Measurements from ENCODE around the gene MPIG6B. TPM values are rescaled to one million over a fixed set of nuclear protein-coding genes. Genes with fewer than 3 reads are reported as not detected.
"Not testable (repeated sequence)": the region's sequence is repeated elsewhere in the genome, so short reads cannot be mapped to it uniquely, and the experiment has no call there.

Gene MPIG6B
- polyA plus RNA-seq, 2 donors, result 0.49 to 0.88 TPM

- 81 to 85% methylated on average over 5 of the region's 5 CpGs for WGBS, 2 donors
- Histone ChIP-seq H3K9me3 (ENCODE audit: control insufficient read depth in 2 of 2, insufficient read depth in 1 of 2, low read depth in 1 of 2, low read length in 1 of 2) (no peaks in the 10 kb centered on the region), H3K4me3 (ENCODE audit: low read depth in 1 of 2, low read length in 2 of 2) (no peak overlapping the region)
These were observed 22.3 kb upstream of the MPIG6B start for GRCh38 chr6:31700740-31701401.

DNA sequence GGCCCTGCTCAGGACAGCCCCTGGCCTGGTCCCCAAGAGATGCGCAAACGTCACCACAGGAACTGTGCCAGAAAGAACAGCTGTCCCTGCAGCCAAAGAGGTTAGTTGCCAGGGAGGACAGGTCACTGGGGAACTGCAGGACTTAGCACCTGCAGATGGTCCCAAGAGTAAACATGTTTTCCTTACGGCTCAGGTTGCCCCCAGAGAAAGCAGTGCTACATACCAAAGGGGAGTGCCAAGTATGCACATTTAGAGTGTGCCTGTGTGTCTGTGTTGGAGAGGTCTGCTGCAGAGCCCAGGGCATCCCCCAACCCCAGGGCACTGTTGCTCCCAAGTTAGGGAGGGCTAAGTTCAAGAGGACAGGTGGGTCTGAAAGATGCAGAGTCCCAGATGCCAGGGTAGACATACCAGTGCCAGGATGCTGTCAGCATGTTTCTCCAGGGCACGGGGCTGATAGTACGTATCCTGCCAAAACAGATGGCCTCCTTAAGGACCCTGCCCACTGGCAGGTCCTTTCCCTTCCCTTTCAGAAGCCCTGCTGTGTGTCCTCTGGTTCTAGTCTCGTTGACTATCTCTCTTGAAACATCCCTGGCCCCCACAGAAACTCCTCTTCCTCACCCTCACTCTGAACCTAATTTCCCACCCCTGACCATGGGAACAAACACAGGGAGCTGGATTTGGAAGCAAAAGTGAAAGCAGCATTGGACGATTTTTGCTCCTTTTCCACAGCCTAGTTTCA lies 21.3 kb upstream of the MPIG6B start:
- H3K36me3 ChIP-seq (ENCODE audit: control insufficient read depth in 2 of 2, insufficient read depth in 2 of 2, low read length in 1 of 2), result peaks cover 0 to 10% of the 10 kb centered on the region in 2 donors
- no peaks in the 10 kb centered on the region for H3K27me3 ChIP-seq (ENCODE audit: control insufficient read depth in 1 of 2, insufficient read depth in 2 of 2, low read length in 2 of 2)
- 22 to 24% methylated on average over 7 of the region's 7 CpGs for WGBS, 2 donors
- H3K27ac ChIP-seq (ENCODE audit: low read depth in 2 of 2, low read length in 1 of 2), result peak overlapping the region; percentile 43 to 100
- peak overlapping the region; percentile 84 to 93 for H3K4me3 ChIP-seq (ENCODE audit: low read depth in 1 of 2, low read length in 2 of 2)
- no peaks in the 10 kb centered on the region for H3K9me3 ChIP-seq (ENCODE audit: control insufficient read depth in 2 of 2, insufficient read depth in 1 of 2, low read depth in 1 of 2, low read length in 1 of 2)
- peaks cover 6 to 7% of the 10 kb centered on the region in 2 donors for H3K4me1 ChIP-seq (ENCODE audit: control insufficient read depth in 2 of 2, insufficient read depth in 2 of 2, low read length in 1 of 2)

More at GRCh38 chr6:31700740-31701401, 22.3 kb upstream of the MPIG6B start:
- H3K27ac ChIP-seq (ENCODE audit: low read depth in 2 of 2, low read length in 1 of 2), result no peak overlapping the region
- peaks cover 3 to 13% of the 10 kb centered on the region in 2 donors for H3K36me3 ChIP-seq (ENCODE audit: control insufficient read depth in 2 of 2, insufficient read depth in 2 of 2, low read length in 1 of 2)
- no peaks in the 10 kb centered on the region for H3K27me3 ChIP-seq (ENCODE audit: control insufficient read depth in 1 of 2, insufficient read depth in 2 of 2, low read length in 2 of 2)
- H3K4me1 ChIP-seq (ENCODE audit: control insufficient read depth in 2 of 2, insufficient read depth in 2 of 2, low read length in 1 of 2), result peaks cover 6 to 7% of the 10 kb centered on the region in 2 donors

DNA sequence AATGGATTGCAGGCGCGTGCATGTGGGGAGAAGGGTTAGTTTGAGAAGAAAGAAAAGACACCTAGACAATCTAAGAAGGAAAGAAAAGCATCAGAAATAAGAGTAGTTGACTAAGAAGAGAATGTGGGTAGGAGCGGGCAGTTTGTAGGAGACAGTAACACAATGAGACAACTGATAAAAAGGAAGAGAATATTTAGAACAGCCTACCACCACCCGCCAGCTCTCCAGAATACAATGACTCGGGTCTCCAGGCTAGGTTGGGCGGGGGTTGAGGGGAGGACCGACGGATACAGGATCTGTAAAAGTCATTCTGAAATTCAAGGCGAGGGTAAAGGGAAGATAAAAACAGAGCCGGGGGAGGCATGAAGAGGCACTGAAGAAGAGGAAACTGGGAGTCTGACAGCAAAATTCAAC lies 20.8 kb upstream of the MPIG6B start:
- Histone ChIP-seq H3K4me1 (ENCODE audit: control insufficient read depth in 2 of 2, insufficient read depth in 2 of 2, low read length in 1 of 2) (peaks cover 6 to 7% of the 10 kb centered on the region in 2 donors), H3K36me3 (ENCODE audit: control insufficient read depth in 2 of 2, insufficient read depth in 2 of 2, low read length in 1 of 2) (peaks cover 0 to 7% of the 10 kb centered on the region in 2 donors), H3K27ac (ENCODE audit: low read depth in 2 of 2, low read length in 1 of 2) (peak overlapping the region; percentile 100), H3K9me3 (ENCODE audit: control insufficient read depth in 2 of 2, insufficient read depth in 1 of 2, low read depth in 1 of 2, low read length in 1 of 2) (no peaks in the 10 kb centered on the region), H3K4me3 (ENCODE audit: low read depth in 1 of 2, low read length in 2 of 2) (peak overlapping the region; percentile 84 to 93), H3K27me3 (ENCODE audit: control insufficient read depth in 1 of 2, insufficient read depth in 2 of 2, low read length in 2 of 2) (no peaks in the 10 kb centered on the region)
- 0 to 1% methylated on average over 10 of the region's 10 CpGs for WGBS, 2 donors

DNA sequence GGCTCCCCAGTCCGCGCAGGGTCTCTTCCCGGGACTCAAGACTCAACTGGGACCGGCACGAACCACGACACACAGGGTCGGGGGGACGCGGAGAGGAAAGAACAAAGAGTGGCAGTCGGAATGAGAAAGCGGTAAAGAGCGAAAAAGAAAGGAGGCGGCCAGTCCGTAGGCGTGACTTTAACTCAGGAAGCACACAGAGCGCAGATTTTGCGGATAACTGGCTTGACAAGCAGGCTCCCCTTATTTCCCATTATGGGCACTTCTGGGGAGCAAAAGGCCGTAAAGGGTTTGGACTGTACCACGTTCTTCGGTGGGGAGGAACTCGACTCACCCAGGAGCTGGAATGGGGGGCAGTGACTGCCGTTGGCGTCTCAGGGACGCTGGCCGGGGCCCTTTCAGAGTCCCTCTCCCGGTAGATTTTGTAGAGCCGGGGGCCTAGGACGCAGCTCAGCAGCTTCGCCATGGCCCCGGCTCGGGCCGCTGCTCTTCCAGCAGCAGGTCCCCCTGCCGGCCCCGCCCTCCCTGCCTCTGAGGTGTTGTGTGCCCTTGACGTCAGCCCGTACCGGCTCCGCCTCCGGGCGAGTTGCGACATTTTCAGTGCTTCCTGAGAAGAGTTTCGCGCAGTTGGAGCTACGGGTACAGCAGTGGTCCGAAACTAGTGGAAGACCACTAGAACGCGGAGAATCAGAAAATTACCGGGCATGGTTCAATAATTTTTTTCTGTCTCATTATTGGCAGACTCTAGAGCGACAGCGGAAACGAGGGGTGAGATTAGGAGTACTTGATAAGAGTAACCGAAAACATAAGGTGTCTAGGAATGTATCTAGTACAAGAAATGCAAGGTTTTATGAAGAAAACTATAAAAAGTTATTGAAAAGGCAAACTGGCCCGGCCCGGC lies 20.1 kb upstream of the MPIG6B start, which contains the start of gene ABHD16A:
Gene ABHD16A, minus strand, starts transcription at position 506 of the 898 bp plus-strand sequence. Its CDS starts 43 bp downstream, at position 463.
- peak within 1 kb of the TSS; percentile 84 to 93 for H3K4me3 ChIP-seq (ENCODE audit: low read depth in 1 of 2, low read length in 2 of 2)
- peak within 1 kb of the TSS; percentile 100 for H3K27ac ChIP-seq (ENCODE audit: low read depth in 2 of 2, low read length in 1 of 2)
- 0 to 1% methylated on average over 54 of the region's 54 CpGs for WGBS, 2 donors
- H3K36me3 ChIP-seq (ENCODE audit: control insufficient read depth in 2 of 2, insufficient read depth in 2 of 2, low read length in 1 of 2), result peaks cover 0 to 7% of the 10 kb centered on the region in 2 donors
- H3K9me3 ChIP-seq (ENCODE audit: control insufficient read depth in 2 of 2, insufficient read depth in 1 of 2, low read depth in 1 of 2, low read length in 1 of 2), result no peaks in the 10 kb centered on the region
- no peaks in the 10 kb centered on the region for H3K27me3 ChIP-seq (ENCODE audit: control insufficient read depth in 1 of 2, insufficient read depth in 2 of 2, low read length in 2 of 2)
- peaks cover 6 to 7% of the 10 kb centered on the region in 2 donors for H3K4me1 ChIP-seq (ENCODE audit: control insufficient read depth in 2 of 2, insufficient read depth in 2 of 2, low read length in 1 of 2)

GRCh38 chr6:31705931-31706330 lies 17.2 kb upstream of the MPIG6B start:
- no peak overlapping the region for H3K4me3 ChIP-seq (ENCODE audit: low read depth in 1 of 2, low read length in 2 of 2)
- H3K27ac ChIP-seq (ENCODE audit: low read depth in 2 of 2, low read length in 1 of 2), result no peak overlapping the region
- H3K27me3 ChIP-seq (ENCODE audit: control insufficient read depth in 1 of 2, insufficient read depth in 2 of 2, low read length in 2 of 2), result no peaks in the 10 kb centered on the region
- 88 to 89% methylated on average over 6 of the region's 6 CpGs for WGBS, 2 donors
- peaks cover 0 to under 1% of the 10 kb centered on the region in 2 donors for H3K36me3 ChIP-seq (ENCODE audit: control insufficient read depth in 2 of 2, insufficient read depth in 2 of 2, low read length in 1 of 2)
- no peaks in the 10 kb centered on the region for H3K9me3 ChIP-seq (ENCODE audit: control insufficient read depth in 2 of 2, insufficient read depth in 1 of 2, low read depth in 1 of 2, low read length in 1 of 2)
- H3K4me1 ChIP-seq (ENCODE audit: control insufficient read depth in 2 of 2, insufficient read depth in 2 of 2, low read length in 1 of 2), result peaks cover 6 to 7% of the 10 kb centered on the region in 2 donors

DNA sequence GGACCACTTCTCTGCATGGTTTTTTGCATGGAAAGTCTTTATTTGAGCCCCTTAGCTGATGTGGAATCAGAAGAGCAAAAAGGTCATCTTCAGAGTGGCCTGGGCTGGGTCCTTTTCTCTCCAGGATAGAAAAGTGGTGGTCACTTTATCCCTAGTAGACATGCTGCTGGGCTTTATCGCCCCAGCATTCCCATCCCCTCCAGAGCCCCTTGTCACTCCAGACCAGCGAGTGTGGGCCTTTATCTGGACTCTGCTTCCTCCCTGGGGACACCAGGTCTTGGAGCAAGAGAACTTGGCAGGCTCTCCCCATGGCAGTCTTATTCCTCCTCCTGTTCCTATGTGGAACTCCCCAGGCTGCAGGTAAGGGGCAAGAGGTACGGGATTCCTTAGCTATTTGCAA lies 16.6 kb upstream of the MPIG6B start, which contains the start of gene LY6G6F:
Gene LY6G6F, plus strand, starts transcription at position 268 of the 400 bp plus-strand sequence. Its CDS starts 41 bp downstream, at position 309.
- no peaks in the 10 kb centered on the region for H3K9me3 ChIP-seq (ENCODE audit: control insufficient read depth in 2 of 2, insufficient read depth in 1 of 2, low read depth in 1 of 2, low read length in 1 of 2)
- no peak within 1 kb of the TSS for H3K27ac ChIP-seq (ENCODE audit: low read depth in 2 of 2, low read length in 1 of 2)
- H3K4me3 ChIP-seq (ENCODE audit: low read depth in 1 of 2, low read length in 2 of 2), result no peak within 1 kb of the TSS
- no peaks in the 10 kb centered on the region for H3K27me3 ChIP-seq (ENCODE audit: control insufficient read depth in 1 of 2, insufficient read depth in 2 of 2, low read length in 2 of 2)
- 60 to 62% methylated on average over 3 of the region's 3 CpGs for WGBS, 2 donors
- no peaks in the 10 kb centered on the region for H3K36me3 ChIP-seq (ENCODE audit: control insufficient read depth in 2 of 2, insufficient read depth in 2 of 2, low read length in 1 of 2)
- H3K4me1 ChIP-seq (ENCODE audit: control insufficient read depth in 2 of 2, insufficient read depth in 2 of 2, low read length in 1 of 2), result peaks cover 5 to 7% of the 10 kb centered on the region in 2 donors

GRCh38 chr6:31707701-31708100 lies 15.5 kb upstream of the MPIG6B start:
- no peaks in the 10 kb centered on the region for H3K36me3 ChIP-seq (ENCODE audit: control insufficient read depth in 2 of 2, insufficient read depth in 2 of 2, low read length in 1 of 2)
- no peaks in the 10 kb centered on the region for H3K9me3 ChIP-seq (ENCODE audit: control insufficient read depth in 2 of 2, insufficient read depth in 1 of 2, low read depth in 1 of 2, low read length in 1 of 2)
- H3K27me3 ChIP-seq (ENCODE audit: control insufficient read depth in 1 of 2, insufficient read depth in 2 of 2, low read length in 2 of 2), result no peaks in the 10 kb centered on the region
- no peak overlapping the region for H3K27ac ChIP-seq (ENCODE audit: low read depth in 2 of 2, low read length in 1 of 2)
- WGBS, 2 donors, result 89 to 93% methylated on average over 10 of the region's 10 CpGs
- peaks cover 0 to 10% of the 10 kb centered on the region in 2 donors for H3K4me1 ChIP-seq (ENCODE audit: control insufficient read depth in 2 of 2, insufficient read depth in 2 of 2, low read length in 1 of 2)
- H3K4me3 ChIP-seq (ENCODE audit: low read depth in 1 of 2, low read length in 2 of 2), result no peak overlapping the region

DNA sequence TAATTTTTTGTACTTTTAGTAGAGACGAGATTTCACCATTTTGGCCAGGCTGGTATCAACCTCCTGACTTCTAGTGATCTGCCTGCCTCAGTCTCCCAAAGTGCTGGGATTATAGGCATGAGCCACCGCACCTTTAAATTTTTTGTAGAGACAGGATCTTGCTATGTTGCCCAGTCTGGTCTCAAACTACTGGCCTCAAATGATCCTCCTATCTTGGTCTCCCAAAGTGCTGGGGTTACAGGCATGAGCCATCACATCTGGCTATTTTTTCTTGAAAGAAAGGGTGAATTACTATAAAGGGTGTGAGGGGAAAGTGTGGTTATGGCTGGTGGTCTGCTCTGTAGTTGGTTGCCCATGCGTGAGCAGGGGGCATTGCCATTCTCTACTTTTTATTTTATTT lies 14.9 kb upstream of the MPIG6B start:
- no peak overlapping the region for H3K27ac ChIP-seq (ENCODE audit: low read depth in 2 of 2, low read length in 1 of 2)
- no peaks in the 10 kb centered on the region for H3K27me3 ChIP-seq (ENCODE audit: control insufficient read depth in 1 of 2, insufficient read depth in 2 of 2, low read length in 2 of 2)
- WGBS, 2 donors, result 94 to 97% methylated on average over 3 of the region's 3 CpGs
- H3K9me3 ChIP-seq (ENCODE audit: control insufficient read depth in 2 of 2, insufficient read depth in 1 of 2, low read depth in 1 of 2, low read length in 1 of 2), result no peaks in the 10 kb centered on the region
- peaks cover 0 to 11% of the 10 kb centered on the region in 2 donors for H3K4me1 ChIP-seq (ENCODE audit: control insufficient read depth in 2 of 2, insufficient read depth in 2 of 2, low read length in 1 of 2)
- H3K36me3 ChIP-seq (ENCODE audit: control insufficient read depth in 2 of 2, insufficient read depth in 2 of 2, low read length in 1 of 2), result no peaks in the 10 kb centered on the region
- H3K4me3 ChIP-seq (ENCODE audit: low read depth in 1 of 2, low read length in 2 of 2), result no peak overlapping the region

DNA sequence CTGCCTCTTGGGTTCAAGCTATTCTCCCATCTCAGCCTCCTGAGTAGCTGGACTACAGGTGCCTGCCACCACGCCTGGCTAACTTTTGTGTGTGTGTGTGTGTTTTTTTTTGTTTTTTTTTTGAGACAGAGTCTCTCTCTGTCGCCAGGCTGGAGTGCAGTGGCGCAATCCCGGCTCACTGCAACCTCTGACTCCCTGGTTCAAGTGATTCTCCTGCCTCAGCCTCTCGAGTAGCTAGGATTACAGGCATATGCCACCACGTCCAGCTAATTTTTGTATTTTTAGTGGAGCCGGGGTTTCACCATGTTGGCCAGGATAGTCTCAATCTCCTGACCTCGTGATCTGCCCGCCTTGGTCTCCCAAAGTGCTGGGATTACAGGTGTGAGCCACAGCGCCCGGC lies 14.0 kb upstream of the MPIG6B start:
- H3K27ac ChIP-seq (ENCODE audit: low read depth in 2 of 2, low read length in 1 of 2); H3K9me3 ChIP-seq (ENCODE audit: control insufficient read depth in 2 of 2, insufficient read depth in 1 of 2, low read depth in 1 of 2, low read length in 1 of 2); H3K36me3 ChIP-seq (ENCODE audit: control insufficient read depth in 2 of 2, insufficient read depth in 2 of 2, low read length in 1 of 2); H3K27me3 ChIP-seq (ENCODE audit: control insufficient read depth in 1 of 2, insufficient read depth in 2 of 2, low read length in 2 of 2); H3K4me3 ChIP-seq (ENCODE audit: low read depth in 1 of 2, low read length in 2 of 2): not testable (repeated sequence)
- 91 to 93% methylated on average over 11 of the region's 11 CpGs for WGBS, 2 donors
- H3K4me1 ChIP-seq (ENCODE audit: control insufficient read depth in 2 of 2, insufficient read depth in 2 of 2, low read length in 1 of 2), result peaks cover 0 to 17% of the 10 kb centered on the region in 2 donors
